GM19099 (cell line): ENCODE results near the gene LYRM1.

ENCODE experiments used
- POLR2A ChIP-seq: IDR thresholded peaks from 3 replicates; pipeline ENCODE4 v1.6.1; 2011; ENCODE audit warnings: low read depth; ENCODE audit not compliant: insufficient read length; ENCODE audit errors: extremely low read depth

Gene LYRM1

GRCh38 chr16:20911361-20911760, 10.8 kb downstream of the LYRM1 start:
- TF ChIP-seq POLR2A: no peak

- no peak for TF ChIP-seq POLR2A
These were observed 15.7 kb downstream of the LYRM1 start for GRCh38 chr16:20916289-20916688.

GRCh38 chr16:20916942-20917341, 16.4 kb downstream of the LYRM1 start:
- TF ChIP-seq POLR2A: no peak

- TF ChIP-seq POLR2A: no peak
These were observed 18.1 kb downstream of the LYRM1 start for GRCh38 chr16:20918486-20919239.

GRCh38 chr16:20920091-20920490, 19.5 kb downstream of the LYRM1 start:
- no peak for TF ChIP-seq POLR2A

GRCh38 chr16:20920799-20921198, 20.2 kb downstream of the LYRM1 start:
- TF ChIP-seq POLR2A: no peak

GRCh38 chr16:20923876-20924275, 23.3 kb downstream of the LYRM1 start:
- no peak for TF ChIP-seq POLR2A

- TF ChIP-seq POLR2A: no peak
These were observed 25.2 kb downstream of the LYRM1 start for GRCh38 chr16:20925751-20926150.

GRCh38 chr16:20928774-20929411, 28.3 kb downstream of the LYRM1 start:
- TF ChIP-seq POLR2A: no peak

GRCh38 chr16:20930365-20930690, 29.8 kb downstream of the LYRM1 start:
- no peak for TF ChIP-seq POLR2A

GRCh38 chr16:20931066-20931600, 30.6 kb downstream of the LYRM1 start:
- no peak for TF ChIP-seq POLR2A

- no peak for TF ChIP-seq POLR2A
These were observed 33.0 kb downstream of the LYRM1 start for GRCh38 chr16:20933589-20933988.

- no peak for TF ChIP-seq POLR2A
These were observed 37.2 kb downstream of the LYRM1 start for GRCh38 chr16:20937736-20938135.

- TF ChIP-seq POLR2A: no peak
These were observed 37.9 kb downstream of the LYRM1 start for GRCh38 chr16:20938426-20938825.

- no peak for TF ChIP-seq POLR2A
These were observed 39.0 kb downstream of the LYRM1 start for GRCh38 chr16:20939611-20940010.
